Keratinocyte (primary cell): ENCODE results near the gene POLE.

Experiments
- EZH2 ChIP-seq: IDR thresholded peaks from one replicate; pipeline ENCODE4 v1.6.1; 2012; ENCODE audit warnings: inconsistent platforms, mild to moderate bottlenecking, low read length, moderate library complexity
- TF ChIP-seq, protein P1 (sequence below), 3 experiments: IDR thresholded peaks in 1 of 3; conservative IDR thresholded peaks in 1 of 3; optimal IDR thresholded peaks in 1 of 3; 2 replicates in 2 of 3; 3 replicates in 1 of 3; pipeline versions ENCODE3 to v1.5.1; 2011; ENCODE audit warnings: low read length in 3 of 3, mild to moderate bottlenecking in 3 of 3, moderate library complexity in 2 of 3, control low read depth in 1 of 3, inconsistent platforms in 1 of 3; ENCODE audit not compliant: insufficient read depth in 2 of 3; ENCODE audit errors: extremely low read depth in 1 of 3

DNA sequence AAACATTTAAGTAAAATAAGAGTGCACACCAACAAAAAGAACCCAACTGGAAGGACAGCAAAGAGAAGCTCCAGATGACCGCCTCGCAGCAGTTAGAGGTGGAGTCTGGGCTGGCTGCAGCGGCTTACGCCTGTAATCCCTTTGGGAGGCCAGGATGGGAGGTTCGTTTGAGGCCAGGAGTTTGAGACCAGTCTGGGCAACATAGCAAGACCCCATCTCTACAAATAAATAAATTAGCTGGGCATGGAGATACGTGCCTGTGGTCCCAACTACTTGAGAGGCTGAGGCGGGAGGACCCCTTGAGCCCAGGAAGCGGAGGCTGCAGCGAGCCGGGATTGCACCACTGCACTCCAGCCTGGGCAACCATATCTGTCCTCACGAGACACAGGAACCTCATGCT, 92.0 kb downstream of the POLE start:
- TF ChIP-seq EZH2, result no peak
- TF ChIP-seq, protein P1, sequence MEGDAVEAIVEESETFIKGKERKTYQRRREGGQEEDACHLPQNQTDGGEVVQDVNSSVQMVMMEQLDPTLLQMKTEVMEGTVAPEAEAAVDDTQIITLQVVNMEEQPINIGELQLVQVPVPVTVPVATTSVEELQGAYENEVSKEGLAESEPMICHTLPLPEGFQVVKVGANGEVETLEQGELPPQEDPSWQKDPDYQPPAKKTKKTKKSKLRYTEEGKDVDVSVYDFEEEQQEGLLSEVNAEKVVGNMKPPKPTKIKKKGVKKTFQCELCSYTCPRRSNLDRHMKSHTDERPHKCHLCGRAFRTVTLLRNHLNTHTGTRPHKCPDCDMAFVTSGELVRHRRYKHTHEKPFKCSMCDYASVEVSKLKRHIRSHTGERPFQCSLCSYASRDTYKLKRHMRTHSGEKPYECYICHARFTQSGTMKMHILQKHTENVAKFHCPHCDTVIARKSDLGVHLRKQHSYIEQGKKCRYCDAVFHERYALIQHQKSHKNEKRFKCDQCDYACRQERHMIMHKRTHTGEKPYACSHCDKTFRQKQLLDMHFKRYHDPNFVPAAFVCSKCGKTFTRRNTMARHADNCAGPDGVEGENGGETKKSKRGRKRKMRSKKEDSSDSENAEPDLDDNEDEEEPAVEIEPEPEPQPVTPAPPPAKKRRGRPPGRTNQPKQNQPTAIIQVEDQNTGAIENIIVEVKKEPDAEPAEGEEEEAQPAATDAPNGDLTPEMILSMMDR (optimal IDR thresholded peaks at IDR 0.05 in 1 of 3, IDR thresholded peaks at IDR 0.05 in 1 of 3, conservative IDR thresholded peaks at IDR 0.05 in 1 of 3; ENCODE audit: extremely low read depth in 1 of 3, insufficient read depth in 2 of 3, low read length in 3 of 3), result no peak
